IPS-NIHi11 (cell line): ENCODE measurements around the gene MAP2.

Source experiments
- DNase-seq: peaks from one replicate; pipeline ENCODE4 v3.0.0; 2012; ENCODE audit warnings: mixed read lengths, low spot score

Gene MAP2

GRCh38 chr2:209424199-209424701, 403 bp downstream of the MAP2 start:
- DNase-seq = peak; percentile 29

DNA sequence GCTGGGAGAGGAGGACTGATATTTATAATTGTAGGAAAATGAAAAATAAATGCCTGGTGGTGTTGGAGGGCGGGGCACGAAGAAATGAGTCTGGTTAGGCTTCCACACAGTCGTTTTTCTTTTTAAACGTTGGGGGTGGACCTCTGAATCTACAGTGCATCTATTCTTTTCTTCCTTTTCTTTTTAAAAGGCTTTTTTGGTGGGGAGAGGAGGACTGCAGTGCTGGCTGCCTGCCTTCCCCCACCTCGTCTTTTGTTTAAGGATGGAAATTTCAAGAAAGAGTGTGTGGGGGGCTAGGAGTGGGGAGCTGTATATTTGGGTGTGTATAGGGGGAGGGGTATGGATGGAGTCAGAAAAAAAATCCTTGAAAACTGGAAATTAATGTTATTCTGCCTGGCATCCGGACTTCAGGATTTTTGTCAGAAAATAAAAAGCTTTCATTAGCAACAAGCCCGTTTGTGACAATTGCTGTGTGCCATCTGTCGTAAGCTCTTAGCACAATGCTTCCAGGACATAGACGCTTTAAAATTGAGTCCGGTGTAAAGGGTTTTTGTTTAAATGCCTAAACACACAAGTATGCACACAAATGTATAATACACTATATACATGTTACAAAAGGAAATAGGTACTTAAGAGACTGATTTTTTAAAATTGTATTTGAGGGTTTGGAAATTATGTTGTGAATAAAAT, 1.1 kb downstream of the MAP2 start:
- no peak for DNase-seq

DNA sequence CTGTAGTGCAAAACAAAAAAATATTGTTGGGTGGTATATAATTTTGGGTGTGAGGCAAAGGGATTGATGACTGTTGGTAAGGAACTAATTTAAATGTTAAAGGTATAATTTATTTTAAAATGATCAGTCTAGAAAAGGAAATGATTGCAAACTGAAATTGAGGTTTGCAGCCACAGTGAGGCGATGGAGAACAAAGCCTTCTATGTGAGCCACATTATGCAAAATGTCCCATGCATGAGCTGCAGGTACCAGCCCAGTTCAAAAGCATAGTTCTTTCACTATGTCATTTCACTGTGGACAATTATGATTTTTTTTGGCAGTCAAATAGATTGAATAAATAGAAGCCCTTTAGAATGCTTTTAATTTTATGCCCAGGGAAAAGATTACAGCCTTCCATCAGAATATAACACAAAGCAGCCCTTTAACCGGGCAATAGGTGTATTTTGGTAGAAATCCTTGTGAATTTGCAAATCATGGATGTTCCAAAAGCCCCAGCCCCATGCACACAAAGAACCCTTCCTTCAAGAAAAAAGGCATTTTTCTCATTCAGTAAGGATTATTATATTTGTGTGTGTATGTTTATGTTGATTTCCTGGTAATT, 1.7 kb downstream of the MAP2 start:
- DNase-seq = peak; percentile 29

GRCh38 chr2:209426432-209426831, 2.6 kb downstream of the MAP2 start:
- peak; percentile 37 for DNase-seq

DNA sequence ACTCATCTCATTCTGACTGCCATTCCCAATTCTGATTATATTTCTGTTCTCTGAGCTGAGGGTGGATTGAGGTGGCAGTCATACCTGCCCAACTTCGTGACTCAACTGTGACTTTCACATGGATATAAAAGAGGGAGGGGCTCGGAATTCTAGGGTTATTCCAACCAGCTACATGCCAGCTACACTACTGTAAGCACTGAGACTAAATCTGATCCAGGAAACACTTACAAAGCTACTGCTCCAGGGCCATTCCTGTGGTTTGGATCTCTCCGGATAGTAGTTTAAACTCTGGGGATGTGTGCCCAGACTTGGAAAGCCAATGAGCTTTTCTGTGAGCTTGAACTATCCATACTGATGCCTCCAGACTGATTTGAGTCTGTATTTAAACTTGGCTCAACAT, 7.9 kb downstream of the MAP2 start:
- DNase-seq = no peak

- no peak for DNase-seq
Measured at GRCh38 chr2:209441541-209441940, 17.7 kb downstream of the MAP2 start.

- no peak for DNase-seq
Measured at GRCh38 chr2:209442939-209443338, 19.1 kb downstream of the MAP2 start.

DNA sequence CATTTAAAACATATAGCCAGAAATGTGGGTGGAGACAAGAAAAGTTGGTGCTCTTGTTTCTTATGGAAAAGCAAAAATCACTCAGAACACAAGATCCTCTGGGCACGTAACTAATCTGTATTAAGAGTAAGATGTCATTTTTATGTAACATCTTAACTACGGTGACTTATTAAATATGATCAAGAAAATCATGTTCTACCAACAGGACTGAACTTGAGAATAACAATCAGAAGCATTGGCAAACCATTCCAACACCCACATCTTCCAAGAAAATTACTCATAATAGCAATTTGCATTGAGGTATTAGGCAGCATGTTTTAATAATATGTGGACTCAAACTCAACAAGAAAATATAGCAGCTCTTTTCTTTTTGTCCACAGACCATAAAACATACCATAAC, 21.6 kb downstream of the MAP2 start:
- no peak for DNase-seq

GRCh38 chr2:209451209-209451834, 27.5 kb downstream of the MAP2 start:
- DNase-seq = peak; percentile 40

DNA sequence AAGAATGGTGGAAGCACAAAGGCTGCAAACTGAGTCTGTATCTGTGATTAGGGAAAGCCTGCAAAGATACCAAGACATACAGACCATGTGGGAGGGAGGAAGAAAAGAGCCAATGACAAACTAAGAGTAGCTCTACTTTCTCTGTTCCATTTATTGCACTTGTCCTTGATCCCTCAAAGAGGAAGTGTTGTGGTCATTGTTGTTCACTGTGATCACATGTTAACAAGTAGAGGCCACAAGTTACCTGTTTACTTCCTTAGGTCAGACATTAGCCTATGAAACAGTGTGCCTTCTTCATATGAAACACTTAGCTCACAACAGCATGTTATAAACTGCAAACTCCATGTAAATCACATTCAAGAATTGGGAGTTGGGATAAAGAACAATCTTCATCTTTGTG, 32.6 kb downstream of the MAP2 start:
- no peak for DNase-seq

- peak; percentile 37 for DNase-seq
Measured at GRCh38 chr2:209458008-209458979, 34.4 kb downstream of the MAP2 start.

DNA sequence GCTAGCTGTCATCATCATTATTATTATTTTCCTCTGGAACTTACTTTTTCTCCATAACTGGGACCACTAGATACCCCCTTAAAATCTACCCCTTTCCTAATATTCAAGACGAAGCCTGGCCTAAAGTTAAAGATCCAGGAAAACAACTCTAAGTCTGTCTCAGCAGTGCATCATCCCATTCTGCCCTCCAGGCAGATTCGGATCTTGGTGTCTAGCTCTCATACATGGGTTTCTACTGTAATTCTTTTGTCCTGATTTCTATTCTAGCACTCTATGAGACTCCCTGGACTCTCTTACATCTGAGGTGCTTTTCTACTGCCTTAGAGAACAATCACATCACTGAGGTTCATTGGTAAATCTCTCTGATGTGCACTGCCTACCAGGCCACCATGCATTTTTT, 35.5 kb downstream of the MAP2 start:
- DNase-seq = no peak

DNA sequence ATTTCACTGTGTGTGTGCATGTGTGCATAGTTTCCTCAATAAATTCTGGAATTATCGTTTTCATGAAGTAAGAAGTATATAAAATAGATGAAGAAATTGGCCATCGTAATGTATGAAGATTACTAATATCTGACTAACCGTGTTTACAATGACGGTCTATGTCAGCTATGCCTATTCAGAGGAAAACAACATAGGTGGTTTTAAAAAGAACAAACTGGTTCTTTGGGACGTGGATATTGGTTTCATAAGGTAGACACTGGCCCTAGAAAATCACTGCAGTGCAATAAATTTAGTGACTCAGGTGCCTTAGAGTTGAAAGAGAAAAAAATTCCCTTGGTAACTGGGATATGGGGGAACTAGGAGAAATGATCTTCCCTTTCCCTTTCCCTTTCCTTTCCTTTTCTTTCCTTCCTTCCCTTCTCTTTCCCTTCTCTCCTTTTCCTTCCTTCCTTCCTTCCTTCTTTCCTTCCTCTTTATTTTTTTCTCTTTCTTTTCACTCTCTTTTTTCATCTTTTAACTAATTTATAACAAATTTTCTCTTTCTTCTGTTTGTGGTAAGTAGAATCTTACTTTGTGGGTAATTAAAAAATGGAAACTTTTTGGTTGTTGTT, 36.4 kb downstream of the MAP2 start:
- no peak for DNase-seq

DNA sequence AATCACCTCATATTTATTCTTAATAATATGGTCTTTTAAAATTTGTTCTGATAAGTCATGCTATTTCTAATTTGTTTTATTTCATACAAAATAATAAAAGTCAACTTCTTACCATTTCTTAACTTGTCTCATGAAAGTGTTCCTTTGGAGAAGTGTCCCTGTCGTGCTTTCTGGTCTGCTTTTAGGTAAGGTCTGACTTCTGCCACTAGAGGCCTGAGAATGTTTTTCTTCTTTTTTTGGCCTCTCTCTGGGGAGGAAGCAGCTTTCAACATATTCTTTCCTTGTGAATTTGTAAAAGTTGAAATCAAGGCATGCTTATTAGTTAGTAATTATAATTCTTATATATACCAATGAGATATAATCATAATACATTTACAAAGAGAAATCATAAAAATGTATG, 39.4 kb downstream of the MAP2 start:
- no peak for DNase-seq

- DNase-seq = no peak
Measured at GRCh38 chr2:209463835-209464234, 40.0 kb downstream of the MAP2 start.

DNA sequence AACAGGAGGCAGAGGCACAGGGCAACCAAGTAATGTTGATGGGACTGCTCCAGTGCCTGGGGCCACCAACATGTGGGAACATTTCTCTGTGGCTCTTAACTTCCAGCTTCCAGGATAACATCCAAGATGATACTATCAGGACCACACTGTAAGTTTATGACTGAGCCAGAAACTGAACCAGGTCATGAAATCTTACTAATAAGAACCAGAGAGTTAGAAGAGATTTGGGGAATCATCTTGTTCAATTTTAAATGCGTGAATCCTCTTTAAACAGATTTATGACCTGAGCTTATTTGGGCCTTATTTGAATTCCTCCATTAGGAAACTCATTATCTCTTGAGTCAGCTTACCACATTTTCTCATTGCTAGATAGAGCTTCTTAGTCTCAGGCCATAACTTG, 45.0 kb downstream of the MAP2 start:
- no peak for DNase-seq

- no peak for DNase-seq
Measured at GRCh38 chr2:209469481-209469880, 45.6 kb downstream of the MAP2 start.

DNA sequence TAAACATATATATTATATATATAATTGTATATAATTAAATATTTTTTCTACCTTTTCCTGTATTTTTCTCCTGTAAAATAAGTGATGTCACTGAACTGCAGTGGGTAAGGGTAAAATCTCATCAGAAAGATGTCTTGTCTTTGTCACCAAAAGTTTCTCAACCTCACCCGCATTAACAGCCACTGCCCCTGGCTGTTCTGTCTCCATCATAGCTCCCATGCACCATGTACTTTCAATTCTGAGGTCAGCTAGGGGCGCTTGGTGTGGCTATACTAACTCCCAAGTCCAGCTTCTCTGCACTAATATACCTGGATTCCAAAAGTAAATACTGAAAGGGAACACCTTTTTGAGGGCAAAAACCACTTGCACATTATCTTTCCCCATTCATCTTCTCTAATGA, 46.6 kb downstream of the MAP2 start:
- DNase-seq = no peak

- no peak for DNase-seq
Measured at GRCh38 chr2:209471037-209471436, 47.2 kb downstream of the MAP2 start.

DNA sequence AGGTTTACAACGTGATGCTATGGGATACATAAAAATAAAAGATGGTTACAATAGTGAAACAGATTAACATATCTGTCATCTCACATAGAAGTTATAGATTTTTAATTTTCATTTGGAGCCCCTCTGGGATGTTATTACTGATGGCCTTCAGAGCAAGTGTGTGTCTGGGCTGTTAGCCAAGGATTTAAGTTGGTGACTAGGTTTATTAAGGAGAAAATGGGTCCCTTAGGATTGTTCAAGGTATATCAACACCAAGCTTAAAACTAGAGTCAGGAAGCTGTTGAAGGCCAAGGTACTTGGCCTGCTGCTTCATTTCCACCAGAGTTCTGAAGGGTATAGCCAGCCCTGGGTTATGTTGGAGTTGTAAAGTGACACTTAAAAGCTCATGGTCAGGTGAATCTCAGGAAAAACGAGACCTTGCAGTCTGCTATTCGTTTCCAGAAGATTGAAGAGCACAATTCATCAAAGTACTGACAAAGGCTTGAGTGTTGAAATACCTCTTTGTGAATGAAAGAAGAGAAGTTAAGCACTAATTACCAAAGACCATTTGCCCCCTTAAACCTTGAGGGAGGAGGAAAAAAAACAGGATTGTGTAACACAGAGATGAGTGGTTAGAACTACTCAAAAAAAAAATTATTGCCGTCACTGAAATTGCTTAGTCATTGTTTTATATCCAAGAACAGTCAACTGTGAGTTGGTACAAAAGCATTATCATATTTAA, 48.4 kb downstream of the MAP2 start:
- DNase-seq = no peak

- no peak for DNase-seq
Measured at GRCh38 chr2:209472871-209473270, 49.0 kb downstream of the MAP2 start.
